GM12892 (cell line): ENCODE measurements around the gene MEGF9.

Source experiments
- POLR2A ChIP-seq: IDR thresholded peaks from 2 replicates; pipeline ENCODE4 v1.6.1; 2011; ENCODE audit warnings: low read depth, low read length, control low read depth
- TAF1 ChIP-seq: IDR thresholded peaks from 2 replicates; pipeline ENCODE4 v1.6.1; 2011; ENCODE audit warnings: low read depth, mild to moderate bottlenecking, control low read depth, low read length, borderline replicate concordance

- TF ChIP-seq TAF1 (no peak), POLR2A (no peak)
Measured at GRCh38 chr9:120698766-120699165, 15.5 kb downstream of the MEGF9 start.
